Activated naive CD4-positive, alpha-beta T cell treated with anti-CD3 and anti-CD28 coated beads, Interleukin-2, amount 50 U/mL, for 24 hours (primary cell): ENCODE measurements around the gene FOXF2.

ENCODE experiments used
- H3K27ac Mint-ChIP-seq: one replicate; pipeline ENCODE4 v1.8.0; 2021; ENCODE audit warnings: mild to moderate bottlenecking, mixed read lengths
- H3K27me3 Mint-ChIP-seq: one replicate; pipeline ENCODE4 v1.8.0; 2021; ENCODE audit warnings: mixed read lengths
- H3K36me3 Mint-ChIP-seq: one replicate; pipeline ENCODE4 v1.8.0; 2021; ENCODE audit warnings: mixed read lengths
- H3K4me1 Mint-ChIP-seq: one replicate; pipeline ENCODE4 v1.8.0; 2021; ENCODE audit warnings: mixed read lengths
- H3K4me3 Mint-ChIP-seq: one replicate; pipeline ENCODE4 v1.8.0; 2021; ENCODE audit warnings: mild to moderate bottlenecking, mixed read lengths
- H3K9me3 Mint-ChIP-seq: one replicate; pipeline ENCODE4 v1.8.0; 2021; ENCODE audit warnings: mixed read lengths

The FOXF2 gene

DNA sequence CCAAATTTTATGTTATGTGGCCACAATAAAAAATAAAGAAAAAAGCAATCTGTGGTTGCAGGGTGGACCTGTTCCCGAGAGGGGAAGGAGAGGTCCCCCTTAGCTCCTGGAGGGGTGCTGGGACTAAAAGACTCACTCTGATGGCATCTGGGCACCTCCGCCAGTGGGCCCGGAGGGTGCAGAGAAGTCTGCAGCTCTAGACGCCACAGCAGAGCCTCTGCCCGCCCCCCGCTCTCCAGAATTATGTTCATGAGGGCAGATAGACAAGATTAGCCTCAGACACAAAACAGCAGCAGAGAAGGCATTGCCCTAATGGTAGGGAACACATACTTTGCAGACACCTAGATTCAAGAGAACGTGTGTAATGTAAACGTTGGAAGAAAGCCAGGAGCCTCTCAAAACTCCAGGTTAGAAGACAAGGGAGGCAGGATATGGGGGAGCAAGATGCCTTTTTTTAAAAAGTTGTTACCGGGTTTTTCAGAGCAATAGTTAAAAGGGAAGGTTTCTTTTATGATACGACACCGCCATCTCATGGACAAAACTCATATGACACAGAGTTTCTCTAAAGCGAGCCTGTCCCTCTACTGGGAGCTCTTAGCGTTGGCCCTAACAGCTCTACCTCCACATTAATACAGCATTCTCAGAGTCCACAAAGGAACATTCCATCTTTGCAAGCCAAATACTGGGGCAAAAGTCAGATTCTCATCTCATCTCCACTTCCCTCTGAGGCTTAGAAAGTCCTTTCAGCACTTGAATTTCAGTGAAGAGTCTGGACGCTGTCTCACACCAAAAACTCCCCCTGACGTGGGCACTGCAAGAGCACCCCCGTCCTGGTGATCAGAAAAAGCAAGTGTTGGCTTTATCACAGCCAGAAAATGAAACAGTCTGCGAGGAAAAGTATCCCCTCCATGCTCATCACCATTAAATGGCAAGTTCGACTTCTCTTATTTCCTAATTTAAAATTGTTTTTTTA lies 47.2 kb downstream of the FOXF2 start:
- no peak overlapping the region for H3K4me3 Mint-ChIP-seq
- no peaks in the 10 kb centered on the region for H3K36me3 Mint-ChIP-seq
- H3K4me1 Mint-ChIP-seq = no peaks in the 10 kb centered on the region
- H3K9me3 Mint-ChIP-seq = no peaks in the 10 kb centered on the region
- peaks cover 23% of the 10 kb centered on the region for H3K27me3 Mint-ChIP-seq
- H3K27ac Mint-ChIP-seq = no peak overlapping the region

DNA sequence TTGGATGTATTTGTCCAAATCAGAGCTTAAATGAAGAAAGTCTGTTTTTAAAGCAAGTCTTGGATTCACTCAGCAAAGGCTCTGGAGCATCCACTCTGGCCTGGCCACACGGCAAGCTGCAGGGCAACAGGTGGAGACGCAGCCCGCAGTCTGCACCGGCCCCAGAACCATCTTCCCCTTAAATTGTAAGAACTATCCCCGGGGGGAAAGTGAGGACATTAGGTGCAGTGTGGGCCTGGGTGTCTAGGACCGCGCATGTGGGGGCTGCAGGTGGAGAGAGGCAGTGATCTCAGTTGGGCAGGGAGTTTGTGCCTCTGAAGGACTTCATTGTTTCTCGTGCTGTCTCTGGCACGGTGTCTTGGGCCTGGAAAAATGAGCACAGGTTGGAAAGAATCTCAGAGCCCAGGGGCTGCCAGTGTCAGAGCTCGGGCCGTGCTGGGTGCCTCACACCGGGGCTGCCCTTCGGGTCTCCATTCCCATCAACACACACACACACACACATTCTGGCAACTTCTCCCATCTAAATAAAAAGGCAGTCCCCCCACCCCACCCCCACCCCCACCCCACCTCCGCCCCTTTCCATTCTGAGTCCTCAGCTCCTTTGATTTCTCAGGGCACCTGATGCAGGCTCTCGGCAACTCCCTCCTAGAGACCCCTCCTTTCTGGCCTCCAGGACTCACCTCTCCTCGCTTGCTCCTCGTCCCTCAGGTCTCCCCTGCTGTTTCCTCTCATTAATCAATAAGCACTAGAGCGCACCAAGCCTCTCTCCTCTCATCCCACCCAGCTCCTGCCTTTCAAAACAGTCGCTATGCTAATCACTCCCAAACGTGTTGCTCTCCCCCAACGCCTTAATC lies 48.4 kb downstream of the FOXF2 start:
- Mint-ChIP-seq H3K27me3 (peaks cover 25% of the 10 kb centered on the region), H3K4me3 (no peak overlapping the region), H3K9me3 (no peaks in the 10 kb centered on the region)

DNA sequence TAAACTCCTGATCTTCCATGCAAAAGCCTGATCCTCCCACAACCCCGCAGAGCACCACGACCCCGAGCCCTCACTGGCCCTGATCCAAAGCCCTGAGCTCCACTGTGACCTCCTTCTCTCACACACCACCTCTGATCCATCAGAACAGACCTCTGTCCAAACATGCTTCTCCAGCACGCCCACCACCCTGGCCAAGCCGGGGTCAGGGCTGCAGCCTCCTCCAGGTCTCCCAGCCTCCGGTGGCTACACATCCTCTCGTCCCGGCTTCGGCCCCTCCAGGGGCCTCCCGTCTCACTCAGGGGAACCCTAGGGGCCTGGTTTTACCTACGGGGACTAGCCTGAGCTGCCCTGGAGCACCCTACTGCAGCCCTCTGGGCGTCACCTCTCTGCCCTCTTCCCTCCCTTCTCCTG lies 49.1 kb downstream of the FOXF2 start:
- Mint-ChIP-seq H3K27me3 (peaks cover 25% of the 10 kb centered on the region), H3K9me3 (no peaks in the 10 kb centered on the region), H3K27ac (no peak overlapping the region), H3K36me3 (no peaks in the 10 kb centered on the region), H3K4me3 (no peak overlapping the region), H3K4me1 (no peaks in the 10 kb centered on the region)

More for the DNA sequence above, 48.4 kb downstream of the FOXF2 start:
- Mint-ChIP-seq H3K27ac (no peak overlapping the region), H3K36me3 (no peaks in the 10 kb centered on the region), H3K4me1 (no peaks in the 10 kb centered on the region)

DNA sequence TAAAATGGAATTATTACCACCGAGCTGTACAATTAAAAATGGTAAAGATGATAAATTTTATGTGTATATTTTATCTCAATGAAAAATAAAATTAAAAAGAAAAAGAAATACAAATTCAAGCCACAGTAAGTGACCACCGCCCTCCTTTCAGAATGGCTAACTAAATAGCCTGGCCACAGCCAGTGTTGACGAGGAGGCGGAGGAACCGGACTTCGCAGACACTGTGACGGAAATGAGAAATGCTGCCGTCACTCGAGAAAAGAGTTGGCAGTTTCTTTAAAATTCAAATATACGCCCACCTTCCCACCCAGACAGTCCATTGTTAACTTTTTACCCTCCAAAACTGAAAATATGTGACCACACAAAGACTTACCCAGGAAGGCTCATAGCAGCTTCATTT lies 50.0 kb downstream of the FOXF2 start:
- Mint-ChIP-seq H3K27me3 (peaks cover 25% of the 10 kb centered on the region), H3K36me3 (no peaks in the 10 kb centered on the region), H3K9me3 (no peaks in the 10 kb centered on the region), H3K4me3 (no peak overlapping the region), H3K4me1 (no peaks in the 10 kb centered on the region), H3K27ac (no peak overlapping the region)

DNA sequence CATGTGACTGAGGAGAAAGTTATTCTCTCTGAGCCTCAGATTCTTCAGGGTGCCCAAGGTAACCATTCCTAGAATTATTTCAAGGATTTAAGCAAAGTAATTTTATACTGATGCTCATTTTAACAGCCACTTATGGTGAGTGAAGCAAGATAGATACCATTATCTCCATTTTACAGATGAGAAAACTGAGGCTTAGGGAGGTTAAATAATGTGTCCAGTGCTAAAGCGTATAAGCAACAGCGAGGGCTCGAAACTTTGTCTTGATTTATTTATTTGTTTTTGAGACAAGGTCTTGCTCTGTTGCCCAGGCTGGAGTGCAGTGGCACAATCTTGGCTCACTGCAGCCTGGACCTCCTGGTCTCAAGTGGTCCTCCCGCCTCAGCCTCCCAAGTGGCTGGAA lies 53.6 kb downstream of the FOXF2 start:
- Mint-ChIP-seq H3K27ac (no peak overlapping the region), H3K4me3 (no peak overlapping the region), H3K4me1 (no peaks in the 10 kb centered on the region), H3K36me3 (no peaks in the 10 kb centered on the region), H3K9me3 (no peaks in the 10 kb centered on the region), H3K27me3 (peaks cover 13% of the 10 kb centered on the region)
